Dermis microvascular lymphatic vessel endothelial cell (primary cell): ENCODE measurements around the gene VPS16. TPM values are rescaled to one million over a fixed set of nuclear protein-coding genes. Genes with fewer than 3 reads are reported as not detected.
"Not testable (repeated sequence)": the region's sequence is repeated elsewhere in the genome, so short reads cannot be mapped to it uniquely, and the experiment has no call there.

Experiments used
- DNase-seq, 2 donors: peaks; one replicate each; pipeline versions ENCODE4 v3.0.0 to v3.0.0-alpha.2; 2010; ENCODE audit warnings: low read depth in 2 of 2
- total RNA-seq: library from RNA; depleted of rRNA; stranded (reverse); fragments of >200 nt; gene quantifications from 2 replicates; pipeline ENCODE4 v1.2.1, GENCODE V29; 2014

Gene VPS16
- total RNA-seq, 1 donor from 2014 or later, result 32.5 TPM

- DNase-seq, result no peak
These were observed 28.8 kb downstream of the VPS16 start for GRCh38 chr20:2869381-2869780.

- DNase-seq, result no peak
These were observed 30.5 kb downstream of the VPS16 start for GRCh38 chr20:2871111-2871465.

GRCh38 chr20:2871661-2872458 lies 31.3 kb downstream of the VPS16 start:
- DNase-seq, result no peak

GRCh38 chr20:2872459-2873009 lies 32.0 kb downstream of the VPS16 start:
- peak in 1 of 2 donors; percentile 51 for DNase-seq

- DNase-seq, result peak; percentile 85 to 95
These were observed 32.6 kb downstream of the VPS16 start, which contains the start of gene PTPRA for GRCh38 chr20:2873010-2873746. Gene PTPRA, plus strand, starts transcription at chr20:2873481. Its CDS starts 90,797 bp downstream, at chr20:2964278.

GRCh38 chr20:2873747-2874041 lies 33.1 kb downstream of the VPS16 start:
- peak in 1 of 2 donors; percentile 66 for DNase-seq

- no peak for DNase-seq
These were observed 33.9 kb downstream of the VPS16 start for GRCh38 chr20:2874456-2874855.

GRCh38 chr20:2875690-2876203 lies 35.2 kb downstream of the VPS16 start:
- no peak for DNase-seq

GRCh38 chr20:2878515-2878914 lies 38.0 kb downstream of the VPS16 start:
- DNase-seq, result no peak

- no peak for DNase-seq
These were observed 38.6 kb downstream of the VPS16 start for GRCh38 chr20:2879146-2879545.

GRCh38 chr20:2880650-2881049 lies 40.1 kb downstream of the VPS16 start:
- DNase-seq, result no peak

GRCh38 chr20:2883726-2884637 lies 43.4 kb downstream of the VPS16 start:
- DNase-seq, result no peak

- DNase-seq, result no peak
These were observed 47.2 kb downstream of the VPS16 start for GRCh38 chr20:2887715-2888114.

GRCh38 chr20:2888224-2888955 lies 47.8 kb downstream of the VPS16 start:
- DNase-seq, result no peak

GRCh38 chr20:2889209-2889608 lies 48.7 kb downstream of the VPS16 start:
- DNase-seq, result no peak

- DNase-seq, result no peak
These were observed 49.3 kb downstream of the VPS16 start for GRCh38 chr20:2889797-2890196.

- DNase-seq, result peak in 1 of 2 donors; percentile 69
These were observed 50.2 kb downstream of the VPS16 start for GRCh38 chr20:2890742-2891141.

GRCh38 chr20:2891343-2891742 lies 50.8 kb downstream of the VPS16 start:
- DNase-seq, result no peak

GRCh38 chr20:2892376-2892775 lies 51.8 kb downstream of the VPS16 start:
- no peak for DNase-seq

GRCh38 chr20:2894221-2894620 lies 53.7 kb downstream of the VPS16 start:
- no peak for DNase-seq

GRCh38 chr20:2895154-2895553 lies 54.6 kb downstream of the VPS16 start:
- not testable (repeated sequence) for DNase-seq
